ENCODE results near the gene ATP6V1G1.

The ATP6V1G1 gene

DNA sequence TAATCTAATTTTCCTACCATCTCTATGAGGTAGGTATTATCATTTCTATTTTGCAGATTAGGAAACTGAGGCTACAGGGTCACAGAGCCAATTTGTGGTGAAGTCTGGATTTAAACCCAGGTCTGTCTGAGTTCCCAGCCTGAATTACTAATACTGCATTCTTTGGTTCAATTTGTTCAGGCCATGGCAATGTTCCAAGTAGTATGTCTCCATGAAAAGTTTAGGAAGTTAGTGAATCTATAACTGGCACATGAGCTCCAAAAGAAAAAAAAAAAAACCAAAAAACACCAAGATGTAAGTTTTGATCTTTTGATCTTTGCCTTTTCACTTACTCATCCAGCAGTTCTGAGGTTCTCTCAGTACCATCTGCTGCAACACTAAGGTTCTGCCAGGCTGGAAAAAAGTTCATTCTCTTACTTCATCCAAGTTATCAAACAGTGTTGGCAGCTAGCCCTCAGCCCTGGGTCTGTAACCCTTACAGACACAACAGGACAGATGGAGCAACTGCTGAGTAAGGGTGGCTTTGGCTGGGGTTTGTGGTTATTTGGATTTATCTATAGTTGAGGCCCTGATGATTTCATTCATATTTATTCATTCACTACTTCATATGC, 19.1 kb downstream of the ATP6V1G1 start:
- no peak overlapping the region for H3K9ac ChIP-seq (ENCODE audit: low read length)
- H3K14ac ChIP-seq (ENCODE audit: low read length), result no peak overlapping the region
- no peak overlapping the region for H4K8ac ChIP-seq (ENCODE audit: low read depth, low read length)
- no peak overlapping the region for H4K91ac ChIP-seq (ENCODE audit: low read depth, low read length)
- no peak overlapping the region for H3K4me3 ChIP-seq (ENCODE audit: low read depth, low read length)
- no peak overlapping the region for H2AFZ ChIP-seq (ENCODE audit: insufficient read depth, low read length, poor library complexity)
- peak overlapping the region; percentile 14 for H3K27ac ChIP-seq (ENCODE audit: low read depth, low read length)
- no peak overlapping the region for H3K23ac ChIP-seq (ENCODE audit: low read length)
- H2AK5ac ChIP-seq (ENCODE audit: low read length), result no peak overlapping the region
- H3K36me3 ChIP-seq (ENCODE audit: control insufficient read depth in 1 of 2, insufficient read depth in 2 of 2, low read length in 2 of 2), result no peaks in the 10 kb centered on the region
- peak overlapping the region; percentile 25 for H2BK12ac ChIP-seq (ENCODE audit: low read length)
- H4K12ac ChIP-seq (ENCODE audit: low read depth, low read length), result no peak overlapping the region
- H3K27me3 ChIP-seq (ENCODE audit: insufficient read depth, low read length), result no peaks in the 10 kb centered on the region
- peaks cover 10% of the 10 kb centered on the region for H3K79me1 ChIP-seq (ENCODE audit: low read length)
- H3K4me1 ChIP-seq (ENCODE audit: control insufficient read depth in 1 of 2, insufficient read depth in 2 of 2, low read length in 2 of 2), result peaks cover 11 to 14% of the 10 kb centered on the region in 2 experiments
- no peak overlapping the region for H3K4ac ChIP-seq (ENCODE audit: low read depth, low read length)
- H3K4me2 ChIP-seq (ENCODE audit: low read length), result no peak overlapping the region
- no peak overlapping the region for H2BK120ac ChIP-seq (ENCODE audit: insufficient read depth, low read length, poor library complexity)
- no peak overlapping the region for H3K18ac ChIP-seq (ENCODE audit: low read length)
- no peak overlapping the region for H2BK5ac ChIP-seq (ENCODE audit: low read depth, low read length, poor library complexity)
- H3K79me2 ChIP-seq (ENCODE audit: control insufficient read depth, insufficient read depth, low read length, poor library complexity), result peaks cover 2% of the 10 kb centered on the region
- DNase-seq, result no peak
- H3K9me3 ChIP-seq (ENCODE audit: insufficient read depth, low read depth, low read length), result no peaks in the 10 kb centered on the region

DNA sequence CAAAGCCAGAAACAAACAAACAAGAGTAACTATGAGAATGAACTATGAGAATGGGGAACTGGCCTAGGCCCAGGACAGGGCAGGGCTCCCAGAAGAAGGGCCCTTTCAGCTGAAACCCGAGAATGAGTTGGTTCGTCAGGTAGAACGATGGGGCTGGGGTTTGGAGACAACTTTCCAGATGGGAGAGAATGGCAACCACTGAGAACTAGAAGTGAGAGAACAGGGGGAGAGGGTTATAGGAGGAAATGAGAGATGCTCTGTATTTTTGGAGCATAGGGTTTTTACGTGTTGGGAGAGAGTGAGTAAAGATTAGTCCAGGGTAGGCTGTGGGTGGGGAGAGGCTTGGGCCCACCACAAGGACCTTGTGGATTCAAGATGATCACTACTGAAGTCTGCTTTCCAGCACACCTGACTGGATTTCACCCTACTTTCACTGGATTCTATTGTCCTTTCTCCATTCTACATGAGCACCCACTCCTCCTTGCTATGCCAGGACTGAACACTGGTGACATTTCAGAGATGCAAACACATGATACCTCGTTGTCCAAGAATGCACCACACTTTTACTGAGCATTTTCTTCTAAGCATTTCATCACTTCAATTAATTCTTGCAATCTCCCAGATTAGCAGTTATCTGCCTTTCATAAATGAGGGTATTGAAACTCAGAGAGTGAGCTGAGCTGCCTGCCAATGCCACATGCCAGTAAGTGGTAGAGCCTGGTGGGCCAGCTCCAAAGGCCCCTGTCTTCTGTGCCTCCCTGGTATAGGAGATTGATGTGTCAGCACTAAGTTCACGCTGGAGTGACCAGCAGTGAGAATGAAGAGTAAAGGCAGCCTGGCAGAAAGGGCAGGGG, 20.3 kb downstream of the ATP6V1G1 start:
- H3K14ac ChIP-seq (ENCODE audit: low read length), result no peak overlapping the region
- peaks cover 11% of the 10 kb centered on the region for H3K79me1 ChIP-seq (ENCODE audit: low read length)
- 100% methylated on average over 1 of the region's 6 CpGs for WGBS (ENCODE audit: extremely low coverage, insufficient coverage, insufficient read length)
- H3K9me3 ChIP-seq (ENCODE audit: insufficient read depth, low read depth, low read length), result no peaks in the 10 kb centered on the region
- peaks cover 2% of the 10 kb centered on the region for H3K79me2 ChIP-seq (ENCODE audit: control insufficient read depth, insufficient read depth, low read length, poor library complexity)
- DNase-seq, result no peak
- peak overlapping the region; percentile 59 for H2BK12ac ChIP-seq (ENCODE audit: low read length)
- no peak overlapping the region for H3K23ac ChIP-seq (ENCODE audit: low read length)
- H3K36me3 ChIP-seq (ENCODE audit: control insufficient read depth in 1 of 2, insufficient read depth in 2 of 2, low read length in 2 of 2), result no peaks in the 10 kb centered on the region
- H2AK5ac ChIP-seq (ENCODE audit: low read length), result peak overlapping the region; percentile 44
- no peak overlapping the region for H3K9ac ChIP-seq (ENCODE audit: low read length)
- no peak overlapping the region for H4K12ac ChIP-seq (ENCODE audit: low read depth, low read length)
- no peaks in the 10 kb centered on the region for H3K27me3 ChIP-seq (ENCODE audit: insufficient read depth, low read length)
- no peak overlapping the region for H3K27ac ChIP-seq (ENCODE audit: low read depth, low read length)
- no peak overlapping the region for H3K4me2 ChIP-seq (ENCODE audit: low read length)
- no peak overlapping the region for H2BK120ac ChIP-seq (ENCODE audit: insufficient read depth, low read length, poor library complexity)
- no peak overlapping the region for H4K91ac ChIP-seq (ENCODE audit: low read depth, low read length)
- H3K4me1 ChIP-seq (ENCODE audit: control insufficient read depth in 1 of 2, insufficient read depth in 2 of 2, low read length in 2 of 2), result peaks cover 18 to 24% of the 10 kb centered on the region in 2 experiments
- H3K4me3 ChIP-seq (ENCODE audit: low read depth, low read length), result no peak overlapping the region
- H4K8ac ChIP-seq (ENCODE audit: low read depth, low read length), result no peak overlapping the region
- H2AFZ ChIP-seq (ENCODE audit: insufficient read depth, low read length, poor library complexity), result no peak overlapping the region
- H3K18ac ChIP-seq (ENCODE audit: low read length), result no peak overlapping the region
- H3K4ac ChIP-seq (ENCODE audit: low read depth, low read length), result no peak overlapping the region
- H2BK5ac ChIP-seq (ENCODE audit: low read depth, low read length, poor library complexity), result no peak overlapping the region

DNA sequence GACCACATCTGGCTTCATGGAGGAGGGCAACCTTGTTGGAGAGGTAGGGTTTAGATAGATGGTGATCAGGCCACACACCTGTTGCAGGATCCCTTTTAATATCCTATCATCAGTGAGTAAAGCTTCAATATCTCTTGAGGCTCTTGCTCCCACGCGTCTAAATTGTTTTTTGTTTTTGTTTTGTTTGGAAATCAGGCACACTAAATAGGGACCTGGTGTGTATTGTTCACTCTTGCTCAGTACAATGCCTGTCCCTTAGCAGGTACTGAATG, 20.9 kb downstream of the ATP6V1G1 start:
- Histone ChIP-seq H3K36me3 (ENCODE audit: control insufficient read depth in 1 of 2, insufficient read depth in 2 of 2, low read length in 2 of 2) (no peaks in the 10 kb centered on the region), H2BK120ac (ENCODE audit: insufficient read depth, low read length, poor library complexity) (no peak overlapping the region), H3K4me1 (ENCODE audit: control insufficient read depth in 1 of 2, insufficient read depth in 2 of 2, low read length in 2 of 2) (peaks cover 22 to 28% of the 10 kb centered on the region in 2 experiments), H3K4me3 (ENCODE audit: low read depth, low read length) (no peak overlapping the region), H3K27ac (ENCODE audit: low read depth, low read length) (no peak overlapping the region), H3K27me3 (ENCODE audit: insufficient read depth, low read length) (no peaks in the 10 kb centered on the region), H2BK5ac (ENCODE audit: low read depth, low read length, poor library complexity) (no peak overlapping the region), H4K91ac (ENCODE audit: low read depth, low read length) (no peak overlapping the region), H3K4ac (ENCODE audit: low read depth, low read length) (no peak overlapping the region), H4K8ac (ENCODE audit: low read depth, low read length) (no peak overlapping the region), H2AFZ (ENCODE audit: insufficient read depth, low read length, poor library complexity) (no peak overlapping the region), H2BK12ac (ENCODE audit: low read length) (no peak overlapping the region), H2AK5ac (ENCODE audit: low read length) (peak overlapping the region; percentile 44), H3K4me2 (ENCODE audit: low read length) (no peak overlapping the region), H4K12ac (ENCODE audit: low read depth, low read length) (no peak overlapping the region), H3K9ac (ENCODE audit: low read length) (no peak overlapping the region), H3K18ac (ENCODE audit: low read length) (no peak overlapping the region), H3K23ac (ENCODE audit: low read length) (no peak overlapping the region), H3K9me3 (ENCODE audit: insufficient read depth, low read depth, low read length) (no peaks in the 10 kb centered on the region), H3K79me1 (ENCODE audit: low read length) (peaks cover 11% of the 10 kb centered on the region), H3K14ac (ENCODE audit: low read length) (no peak overlapping the region), H3K79me2 (ENCODE audit: control insufficient read depth, insufficient read depth, low read length, poor library complexity) (peaks cover 2% of the 10 kb centered on the region)
- DNase-seq, result no peak
- no CpG with 5 or more reads among the region's 2 CpGs for WGBS (ENCODE audit: extremely low coverage, insufficient coverage, insufficient read length)

DNA sequence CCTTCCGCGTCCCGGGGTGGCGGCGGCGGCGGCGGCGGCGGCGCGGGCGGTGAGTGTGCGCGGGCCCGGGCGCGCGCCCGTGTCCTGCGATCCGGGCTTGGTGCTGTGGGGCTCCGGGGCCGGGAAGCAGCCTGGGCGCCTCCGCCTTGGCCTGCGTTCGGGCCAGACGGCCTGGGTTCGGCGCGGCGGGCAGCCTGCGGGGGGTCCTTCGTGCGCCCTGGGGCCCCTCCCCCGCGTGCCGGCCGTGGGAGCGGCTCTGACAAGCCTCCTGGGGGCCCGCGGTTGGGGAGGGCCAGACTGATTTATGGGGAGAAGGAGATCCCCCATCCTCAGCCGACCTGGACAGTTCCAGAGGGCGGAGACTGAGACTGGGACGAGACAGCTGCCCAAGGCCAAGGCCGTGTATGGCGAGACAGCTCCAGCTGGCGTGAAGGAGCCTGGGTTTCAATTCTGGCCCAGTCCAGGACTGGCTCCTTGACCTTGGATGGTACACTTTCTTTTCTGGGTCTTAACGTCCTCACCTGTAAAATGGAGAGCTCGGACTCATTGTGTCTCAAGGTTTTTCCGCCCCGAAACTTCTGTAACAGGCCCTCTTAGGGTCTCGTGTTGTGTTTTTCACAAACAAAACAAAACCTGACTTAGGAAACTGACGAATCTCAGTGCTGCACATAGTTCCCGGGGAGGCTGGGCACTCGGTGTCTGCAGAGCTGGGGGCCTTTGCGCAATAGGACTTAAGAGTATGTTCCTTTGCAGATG, 24.1 kb downstream of the ATP6V1G1 start:
- H3K9ac ChIP-seq (ENCODE audit: low read length), result peak overlapping the region; percentile 21
- H3K14ac ChIP-seq (ENCODE audit: low read length), result peak overlapping the region; percentile 75
- peak overlapping the region; percentile 91 for H4K91ac ChIP-seq (ENCODE audit: low read depth, low read length)
- H3K23ac ChIP-seq (ENCODE audit: low read length), result no peak overlapping the region
- no CpG with 5 or more reads among the region's 58 CpGs for WGBS (ENCODE audit: extremely low coverage, insufficient coverage, insufficient read length)
- no peaks in the 10 kb centered on the region for H3K36me3 ChIP-seq (ENCODE audit: control insufficient read depth in 1 of 2, insufficient read depth in 2 of 2, low read length in 2 of 2)
- H3K4me3 ChIP-seq (ENCODE audit: low read depth, low read length), result peak overlapping the region; percentile 77
- no peaks in the 10 kb centered on the region for H3K9me3 ChIP-seq (ENCODE audit: insufficient read depth, low read depth, low read length)
- H4K8ac ChIP-seq (ENCODE audit: low read depth, low read length), result peak overlapping the region; percentile 82
- peak overlapping the region; percentile 60 for H4K12ac ChIP-seq (ENCODE audit: low read depth, low read length)
- no peaks in the 10 kb centered on the region for H3K27me3 ChIP-seq (ENCODE audit: insufficient read depth, low read length)
- H2AFZ ChIP-seq (ENCODE audit: insufficient read depth, low read length, poor library complexity), result peak overlapping the region; percentile 48
- H2AK5ac ChIP-seq (ENCODE audit: low read length), result no peak overlapping the region
- H3K18ac ChIP-seq (ENCODE audit: low read length), result peak overlapping the region; percentile 76
- peak overlapping the region; percentile 7 for H2BK12ac ChIP-seq (ENCODE audit: low read length)
- H3K4me1 ChIP-seq (ENCODE audit: control insufficient read depth in 1 of 2, insufficient read depth in 2 of 2, low read length in 2 of 2), result peaks cover 16 to 26% of the 10 kb centered on the region in 2 experiments
- peak overlapping the region; percentile 28 for H3K4ac ChIP-seq (ENCODE audit: low read depth, low read length)
- H3K4me2 ChIP-seq (ENCODE audit: low read length), result peak overlapping the region; percentile 64
- H3K79me1 ChIP-seq (ENCODE audit: low read length), result peaks cover 11% of the 10 kb centered on the region
- H2BK5ac ChIP-seq (ENCODE audit: low read depth, low read length, poor library complexity), result peak overlapping the region; percentile 58
- H2BK120ac ChIP-seq (ENCODE audit: insufficient read depth, low read length, poor library complexity), result peak overlapping the region; percentile 74
- DNase-seq, result peak; percentile 42 to 60
- peaks cover 2% of the 10 kb centered on the region for H3K79me2 ChIP-seq (ENCODE audit: control insufficient read depth, insufficient read depth, low read length, poor library complexity)
- H3K27ac ChIP-seq (ENCODE audit: low read depth, low read length), result peak overlapping the region; percentile 75

Measured in trophoblast cell (in vitro differentiated cells and primary cell).